OCI-LY7 (cell line): Measurements from ENCODE around the gene PPARG.

Experiments
- EZH2phosphoT487 ChIP-seq: fragments of 200-600 bp; sonication (generic); IDR thresholded peaks from 2 replicates; pipeline ENCODE4 v1.6.1; 2018; ENCODE audit warnings: low read depth, borderline replicate concordance, mild to moderate bottlenecking, mixed run types, antibody characterized with exemption, low read length, moderate library complexity, mixed read lengths
- TF ChIP-seq, protein P1 (sequence below): fragments of 200-600 bp; sonication (generic); conservative IDR thresholded peaks from 2 replicates; pipeline ENCODE4 v1.5.1; 2014; ENCODE audit warnings: mild to moderate bottlenecking, antibody characterized with exemption, low read length, moderate library complexity, mixed read lengths

GRCh38 chr3:12409684-12410596 is 121.1 kb downstream of the PPARG start:
- TF ChIP-seq, protein P1, sequence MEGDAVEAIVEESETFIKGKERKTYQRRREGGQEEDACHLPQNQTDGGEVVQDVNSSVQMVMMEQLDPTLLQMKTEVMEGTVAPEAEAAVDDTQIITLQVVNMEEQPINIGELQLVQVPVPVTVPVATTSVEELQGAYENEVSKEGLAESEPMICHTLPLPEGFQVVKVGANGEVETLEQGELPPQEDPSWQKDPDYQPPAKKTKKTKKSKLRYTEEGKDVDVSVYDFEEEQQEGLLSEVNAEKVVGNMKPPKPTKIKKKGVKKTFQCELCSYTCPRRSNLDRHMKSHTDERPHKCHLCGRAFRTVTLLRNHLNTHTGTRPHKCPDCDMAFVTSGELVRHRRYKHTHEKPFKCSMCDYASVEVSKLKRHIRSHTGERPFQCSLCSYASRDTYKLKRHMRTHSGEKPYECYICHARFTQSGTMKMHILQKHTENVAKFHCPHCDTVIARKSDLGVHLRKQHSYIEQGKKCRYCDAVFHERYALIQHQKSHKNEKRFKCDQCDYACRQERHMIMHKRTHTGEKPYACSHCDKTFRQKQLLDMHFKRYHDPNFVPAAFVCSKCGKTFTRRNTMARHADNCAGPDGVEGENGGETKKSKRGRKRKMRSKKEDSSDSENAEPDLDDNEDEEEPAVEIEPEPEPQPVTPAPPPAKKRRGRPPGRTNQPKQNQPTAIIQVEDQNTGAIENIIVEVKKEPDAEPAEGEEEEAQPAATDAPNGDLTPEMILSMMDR = no peak
- no peak for TF ChIP-seq EZH2phosphoT487
